WI38 (cell line): Measurements from ENCODE around the gene ECI2.

Experiments used
- H3K4me3 ChIP-seq: 2 replicates; pipeline ENCODE4 v1.5.1; 2011; ENCODE audit warnings: low read depth, mild to moderate bottlenecking, control low read depth, low read length
- TF ChIP-seq, protein P1 (sequence below): IDR thresholded peaks from 2 replicates; pipeline ENCODE4 v1.5.1; 2012; ENCODE audit warnings: low read depth, mild to moderate bottlenecking, control low read depth, low read length

ECI2 gene, protein sequence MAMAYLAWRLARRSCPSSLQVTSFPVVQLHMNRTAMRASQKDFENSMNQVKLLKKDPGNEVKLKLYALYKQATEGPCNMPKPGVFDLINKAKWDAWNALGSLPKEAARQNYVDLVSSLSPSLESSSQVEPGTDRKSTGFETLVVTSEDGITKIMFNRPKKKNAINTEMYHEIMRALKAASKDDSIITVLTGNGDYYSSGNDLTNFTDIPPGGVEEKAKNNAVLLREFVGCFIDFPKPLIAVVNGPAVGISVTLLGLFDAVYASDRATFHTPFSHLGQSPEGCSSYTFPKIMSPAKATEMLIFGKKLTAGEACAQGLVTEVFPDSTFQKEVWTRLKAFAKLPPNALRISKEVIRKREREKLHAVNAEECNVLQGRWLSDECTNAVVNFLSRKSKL

DNA sequence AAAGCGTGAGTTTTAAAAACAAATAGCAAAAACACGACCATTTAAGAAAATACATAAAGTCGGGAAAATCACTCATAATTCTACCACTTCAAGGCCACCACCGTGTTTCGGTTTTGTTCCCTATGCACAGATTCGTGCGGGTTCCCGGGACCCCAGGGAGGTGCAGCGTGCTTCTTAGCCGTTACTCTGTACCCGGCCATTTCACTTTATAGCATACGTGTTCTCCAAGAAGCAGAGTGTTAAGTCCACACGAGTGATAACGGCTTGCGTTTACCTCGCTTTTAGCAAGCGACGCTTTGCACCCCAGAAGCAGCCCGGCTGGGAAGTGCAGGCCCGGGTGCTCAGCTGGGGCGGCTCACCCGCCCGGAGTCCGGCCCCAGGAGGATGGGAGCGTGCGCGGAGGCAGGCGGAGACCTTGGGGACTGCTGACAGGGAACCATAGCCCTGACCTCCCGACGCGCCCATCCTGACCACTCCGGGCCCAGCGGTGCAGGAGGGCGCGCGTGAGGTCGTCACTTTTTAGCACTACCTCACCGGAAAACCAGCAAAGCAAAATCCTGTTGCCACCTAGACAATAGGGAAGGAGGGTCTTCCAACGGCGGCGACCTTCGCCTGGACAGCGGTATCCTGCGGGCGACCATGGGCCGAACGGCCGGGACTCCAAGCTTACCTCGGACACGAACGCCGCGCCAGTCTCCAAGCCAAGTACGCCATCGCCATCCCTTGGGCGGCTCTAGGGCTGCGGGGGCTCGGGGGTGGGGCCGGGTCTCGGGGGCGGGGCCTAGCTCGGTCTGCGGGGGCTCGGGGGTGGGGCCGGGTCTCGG is at the start of gene ECI2:
TSS of gene ECI2 (minus strand) at position 735 of the 824 bp plus-strand sequence. CDS start at position 720, 15 bp downstream.
- TF ChIP-seq, protein P1, sequence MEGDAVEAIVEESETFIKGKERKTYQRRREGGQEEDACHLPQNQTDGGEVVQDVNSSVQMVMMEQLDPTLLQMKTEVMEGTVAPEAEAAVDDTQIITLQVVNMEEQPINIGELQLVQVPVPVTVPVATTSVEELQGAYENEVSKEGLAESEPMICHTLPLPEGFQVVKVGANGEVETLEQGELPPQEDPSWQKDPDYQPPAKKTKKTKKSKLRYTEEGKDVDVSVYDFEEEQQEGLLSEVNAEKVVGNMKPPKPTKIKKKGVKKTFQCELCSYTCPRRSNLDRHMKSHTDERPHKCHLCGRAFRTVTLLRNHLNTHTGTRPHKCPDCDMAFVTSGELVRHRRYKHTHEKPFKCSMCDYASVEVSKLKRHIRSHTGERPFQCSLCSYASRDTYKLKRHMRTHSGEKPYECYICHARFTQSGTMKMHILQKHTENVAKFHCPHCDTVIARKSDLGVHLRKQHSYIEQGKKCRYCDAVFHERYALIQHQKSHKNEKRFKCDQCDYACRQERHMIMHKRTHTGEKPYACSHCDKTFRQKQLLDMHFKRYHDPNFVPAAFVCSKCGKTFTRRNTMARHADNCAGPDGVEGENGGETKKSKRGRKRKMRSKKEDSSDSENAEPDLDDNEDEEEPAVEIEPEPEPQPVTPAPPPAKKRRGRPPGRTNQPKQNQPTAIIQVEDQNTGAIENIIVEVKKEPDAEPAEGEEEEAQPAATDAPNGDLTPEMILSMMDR: no peak
- H3K4me3 ChIP-seq: peak within 1 kb of the TSS; percentile 79

GRCh38 chr6:4180652-4181255 is 45.4 kb upstream of the ECI2 start:
- TF ChIP-seq, protein P1: no peak

DNA sequence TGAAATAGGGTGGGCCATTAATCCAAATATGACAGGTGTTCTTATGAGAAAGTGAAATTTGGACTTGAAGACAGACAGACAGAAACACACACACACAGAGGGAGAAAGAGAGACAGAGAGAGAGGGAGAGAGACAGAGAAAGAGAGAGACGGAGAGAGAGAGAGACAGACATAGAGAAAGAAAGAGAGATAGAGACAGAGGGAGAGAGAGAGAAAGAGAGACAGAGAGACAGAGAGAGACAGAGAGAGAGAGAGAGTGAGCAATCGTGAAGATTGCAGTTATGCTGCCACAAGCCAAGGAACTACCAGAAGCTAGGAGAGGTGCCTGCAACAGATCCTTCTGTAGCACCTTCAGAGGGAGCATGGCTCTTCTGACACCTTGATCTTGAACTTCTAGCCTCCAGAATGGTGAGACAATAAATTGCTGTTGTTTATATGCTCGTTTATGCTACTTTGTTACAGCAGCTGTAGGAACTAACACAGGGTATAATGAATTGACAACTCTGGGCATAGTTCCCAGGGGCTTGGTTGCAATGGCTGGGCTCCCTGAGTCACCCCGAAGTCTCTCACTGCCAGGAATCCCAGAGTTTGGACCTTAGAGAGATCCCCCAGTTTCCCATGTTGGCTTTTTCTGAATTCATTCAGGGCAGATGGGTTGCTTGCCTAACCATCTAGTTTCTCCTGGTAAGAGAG is 44.7 kb upstream of the ECI2 start:
- TF ChIP-seq, protein P1: no peak
- no peak overlapping the region for H3K4me3 ChIP-seq

More at GRCh38 chr6:4180652-4181255, 45.4 kb upstream of the ECI2 start:
- no peak overlapping the region for H3K4me3 ChIP-seq

DNA sequence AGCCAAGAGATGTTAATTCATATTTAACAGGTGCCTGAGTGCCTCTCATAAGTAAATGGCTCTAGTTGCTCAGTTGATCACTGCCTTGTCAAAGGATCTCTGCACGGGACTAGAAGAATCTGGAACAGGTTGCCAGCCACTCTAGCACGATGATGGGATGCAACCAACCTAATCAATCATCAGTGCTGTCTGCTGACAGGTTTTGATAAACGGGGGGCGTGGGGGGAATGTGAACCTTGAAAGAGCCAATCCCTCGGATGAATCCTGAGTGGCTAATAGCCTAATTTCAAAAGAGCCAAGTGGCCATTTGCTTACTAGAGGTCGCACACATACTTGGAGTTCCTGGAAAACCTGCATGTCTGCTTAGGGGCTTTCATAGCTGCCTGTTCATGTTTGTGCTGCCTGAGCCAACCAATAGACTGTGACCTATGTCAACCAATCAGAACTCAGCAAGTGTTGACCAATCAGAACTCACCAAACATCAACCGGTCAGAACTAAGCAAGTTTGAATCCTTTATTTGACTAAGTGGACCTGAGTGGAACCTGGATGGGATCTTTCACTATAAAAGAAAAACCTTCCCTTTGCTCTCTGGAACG is 43.5 kb upstream of the ECI2 start:
- TF ChIP-seq, protein P1: no peak
- no peak overlapping the region for H3K4me3 ChIP-seq

DNA sequence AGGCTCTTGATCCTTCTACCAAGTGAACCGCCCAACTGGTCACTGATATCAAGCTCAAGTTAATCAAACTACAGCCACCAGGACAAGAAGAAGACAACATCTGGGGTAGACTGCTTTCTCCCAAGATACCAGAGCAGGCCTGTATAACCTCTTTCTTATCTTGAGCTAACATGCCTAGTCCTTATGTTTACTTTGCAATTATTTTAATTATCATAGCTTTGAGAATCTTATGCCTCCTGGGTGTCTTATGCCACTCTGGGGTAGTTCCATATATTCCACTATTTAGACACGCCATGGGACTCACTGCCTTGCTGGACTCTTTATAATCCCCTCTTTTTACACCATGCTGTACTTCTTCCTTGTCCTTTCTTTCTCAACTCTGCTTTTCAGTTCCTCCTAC is 41.5 kb upstream of the ECI2 start:
- TF ChIP-seq, protein P1: no peak
- H3K4me3 ChIP-seq: no peak overlapping the region

DNA sequence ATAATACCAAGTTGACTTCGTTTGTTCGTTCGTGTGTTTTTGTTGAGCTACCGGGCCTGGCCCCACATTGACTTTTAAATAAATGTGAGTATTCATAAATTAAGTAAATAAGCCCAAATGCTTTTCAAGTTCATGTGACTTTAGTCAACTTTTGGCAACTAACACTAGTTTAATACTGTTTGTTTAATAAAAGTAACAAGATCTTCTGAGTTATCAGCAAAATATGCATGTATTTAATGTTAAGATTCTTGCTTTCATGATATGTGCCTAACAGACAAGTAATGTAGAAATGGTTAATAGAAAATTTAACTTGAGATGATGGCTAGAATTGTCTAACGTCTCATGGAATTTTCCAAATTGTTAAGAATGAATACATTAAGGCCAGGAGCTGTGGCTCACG is 38.7 kb upstream of the ECI2 start:
- TF ChIP-seq, protein P1: no peak
- no peak overlapping the region for H3K4me3 ChIP-seq
